Kidney (tissue), 14 donors: ENCODE data around the gene MAD1L1. TPM values are rescaled to one million over a fixed set of nuclear protein-coding genes. Genes with fewer than 3 reads are reported as not detected.

ENCODE experiments used
- DNase-seq, 5 donors: peaks; one replicate each; pipeline ENCODE4 v3.0.0-alpha.2; 2013 to 2020
- FAIRE-seq: peaks from 2 replicates; lab custom pipeline; 2012; peaks lifted over from hg19 to GRCh38; lab: Jason Lieb, UNC
- H3K27ac ChIP-seq, 2 donors: one replicate each; pipeline ENCODE4 v1.7.0; 2013; ENCODE audit warnings: low read depth in 2 of 2, low read length in 2 of 2, inconsistent platforms in 1 of 2
- H3K27me3 ChIP-seq: one replicate; pipeline ENCODE4 v1.7.1; 2013; ENCODE audit warnings: low read length, inconsistent platforms; ENCODE audit not compliant: control insufficient read depth, insufficient read depth
- H3K36me3 ChIP-seq, 3 donors: one replicate each; pipeline versions ENCODE4 v1.7.0 to v1.7.1; 2013; ENCODE audit warnings: low read length in 3 of 3, control low read depth in 1 of 3, inconsistent platforms in 1 of 3; ENCODE audit not compliant: insufficient read depth in 3 of 3, control insufficient read depth in 2 of 3
- H3K4me1 ChIP-seq, 3 donors: one replicate each; pipeline versions ENCODE4 v1.7.0 to v1.7.1; 2013; ENCODE audit warnings: low read length in 3 of 3, inconsistent platforms in 1 of 3, low read depth in 1 of 3; ENCODE audit not compliant: control insufficient read depth in 2 of 3, insufficient read depth in 2 of 3
- H3K4me3 ChIP-seq, 3 donors: one replicate each; pipeline versions ENCODE4 v1.7.0 to v1.8.1; 2013; ENCODE audit warnings: low read length in 3 of 3, control low read depth in 1 of 3, inconsistent platforms in 1 of 3
- H3K9ac ChIP-seq, 3 donors: one replicate each; pipeline versions ENCODE4 v1.7.0 to v1.7.1; 2013; ENCODE audit warnings: low read length in 3 of 3, control low read depth in 1 of 3, inconsistent platforms in 1 of 3
- H3K9me3 ChIP-seq, 3 donors: one replicate each; pipeline versions ENCODE4 v1.7.0 to v1.7.1; 2013; ENCODE audit warnings: low read length in 3 of 3, control low read depth in 1 of 3, inconsistent platforms in 1 of 3; ENCODE audit not compliant: control insufficient read depth in 2 of 3, insufficient read depth in 1 of 3
- CTCF ChIP-seq: IDR thresholded peaks from 3 replicates; pipeline ENCODE4 v1.5.1; 2012; ENCODE audit warnings: mild to moderate bottlenecking, moderate library complexity, borderline replicate concordance; ENCODE audit not compliant: insufficient read depth; ENCODE audit errors: extremely low read depth
- intact Hi-C: fragments of 100-400 bp; cut with DNase I; formaldehyde crosslinking; loops from one replicate; pipeline ENCODE4 v1.11.1; 2022
- polyA plus RNA-seq: library from polyadenylated mRNA; stranded (reverse); fragments of 350-450 nt; fragmentation: Illumina TruSeq; extraction: RNeasy Lipid Tissue Mini Kit (QIAGEN cat#74804); gene quantifications from one replicate; pipeline ENCODE4 v1.2.3, GENCODE V29; 2014; ENCODE audit warnings: low read depth, low replicate concordance; ENCODE audit not compliant: insufficient read depth
- total RNA-seq: library from RNA; stranded (reverse); fragmentation: NEBNext Ultra II Directional; extraction: Animal tissue kit (Norgen Biotek cat#: 25700); gene quantifications from one replicate; pipeline ENCODE4 v1.2.1, GENCODE V29; 2021
- donor health status: control.
- donor health status: control.
- donor health status: control.
- donor health status: control.
- donor health status: control.
- donor health status: DM: yes; HTN: yes; CAD: no.
- donor health status: Normal renal cell carcinoma (clear cell type).

Gene MAD1L1
- total and polyA plus RNA-seq, 2 donors from 2014 or later: 33.2 to 45.2 TPM

- Histone ChIP-seq H3K4me3 (no peak overlapping the region), H3K9ac (no peak overlapping the region), H3K27me3 (no peaks in the 10 kb centered on the region), H3K4me1 (peaks cover 0 to 14% (median 0%) of the 10 kb centered on the region in 3 donors), H3K36me3 (no peaks in the 10 kb centered on the region), H3K27ac (no peak overlapping the region), H3K9me3 (peaks cover 0 to 6% (median 0%) of the 10 kb centered on the region in 3 donors)
- FAIRE-seq: no peak
- DNase-seq: peak in 2 of 5 donors; percentile 41 to 59
- TF ChIP-seq CTCF: no peak
- intact Hi-C loops: no loop called here
Observed at GRCh38 chr7:2030475-2031450, 202.0 kb downstream of the MAD1L1 start.

GRCh38 chr7:2029936-2030335 lies 202.8 kb downstream of the MAD1L1 start:
- intact Hi-C loops: no loop called here
- FAIRE-seq (no peak), DNase-seq (peak in 2 of 5 donors; percentile 30 to 61)
- Histone ChIP-seq H3K9me3 (peaks cover 0 to 6% (median 0%) of the 10 kb centered on the region in 3 donors), H3K27me3 (no peaks in the 10 kb centered on the region), H3K9ac (no peak overlapping the region), H3K27ac (no peak overlapping the region), H3K4me3 (no peak overlapping the region), H3K4me1 (peaks cover 0 to 14% (median 0%) of the 10 kb centered on the region in 3 donors), H3K36me3 (no peaks in the 10 kb centered on the region)
- TF ChIP-seq CTCF: no peak

- no peak for TF ChIP-seq CTCF
Observed at GRCh38 chr7:2029211-2029905, 203.4 kb downstream of the MAD1L1 start.

More at GRCh38 chr7:2029211-2029905, 203.4 kb downstream of the MAD1L1 start:
- Histone ChIP-seq H3K27ac (no peak overlapping the region), H3K4me3 (no peak overlapping the region), H3K9me3 (peaks cover 0 to 6% (median 0%) of the 10 kb centered on the region in 3 donors), H3K4me1 (peaks cover 0 to 14% (median 0%) of the 10 kb centered on the region in 3 donors), H3K27me3 (no peaks in the 10 kb centered on the region), H3K36me3 (no peaks in the 10 kb centered on the region), H3K9ac (no peak overlapping the region)
- peak in 2 of 5 donors; percentile 24 to 40 for DNase-seq
- FAIRE-seq: no peak
- intact Hi-C loops: no loop called here
